A673 (cell line): Measurements from ENCODE around the gene SSX2B. TPM values are rescaled to one million over a fixed set of nuclear protein-coding genes. Genes with fewer than 3 reads are reported as not detected.

Experiments used
- total RNA-seq: library from RNA; stranded (reverse); gene quantifications from 2 replicates; pipeline ENCODE4 v1.2.3, GENCODE V29; 2021

Gene SSX2B
- total RNA-seq, 1 experiment from 2014 or later: 1.6 TPM

Other genes with a start within 250 kb of the SSX2B start
- 77.5 and 114 TPM in 2 replicates for gene XAGE1B, start 234.2 kb upstream of the SSX2B start, total RNA-seq
- 2.2 and 2.8 TPM in 2 replicates for gene SSX7, start 96.4 kb upstream of the SSX2B start, total RNA-seq
- gene SSX2, start 44.1 kb upstream of the SSX2B start, total RNA-seq: 0.88 and 1.9 TPM in 2 replicates
- gene SPANXN5, start 46.2 kb downstream of the SSX2B start, total RNA-seq: not detected in 2 replicates
- not detected in 2 replicates for gene XAGE5, start 60.0 kb downstream of the SSX2B start, total RNA-seq
- gene XAGE3, start 116.8 kb downstream of the SSX2B start, total RNA-seq: not detected in 2 replicates
- 18.3 and 21.8 TPM in 2 replicates for gene FAM156B, start 146.1 kb downstream of the SSX2B start, total RNA-seq
- gene FAM156A, start 207.3 kb downstream of the SSX2B start, total RNA-seq: 47.2 and 48.2 TPM in 2 replicates